Activated CD8-positive, alpha-beta memory T cell treated with anti-CD3 and anti-CD28 coated beads, Interleukin-2, amount 50 U/mL, for 48 hours (primary cell): ENCODE data around the gene SAG.

Experiments used
- DNase-seq: peaks from one replicate; pipeline ENCODE4 v3.0.0-alpha.2; 2020

SAG gene

GRCh38 chr2:233290051-233290845 is 17.4 kb upstream of the SAG start:
- DNase-seq = no peak

GRCh38 chr2:233295891-233296290 is 11.7 kb upstream of the SAG start:
- DNase-seq = no peak

- DNase-seq = no peak
These were observed 10.5 kb upstream of the SAG start for GRCh38 chr2:233297076-233297475.

GRCh38 chr2:233300401-233300800 is 7.2 kb upstream of the SAG start:
- no peak for DNase-seq

GRCh38 chr2:233301248-233301647 is 6.4 kb upstream of the SAG start:
- no peak for DNase-seq

- DNase-seq = no peak
These were observed 5.8 kb upstream of the SAG start for GRCh38 chr2:233301811-233302210.

- DNase-seq = no peak
These were observed 4.4 kb upstream of the SAG start for GRCh38 chr2:233303252-233303651.

GRCh38 chr2:233311241-233311926 is 3.8 kb downstream of the SAG start:
- no peak for DNase-seq

- DNase-seq = no peak
These were observed 5.3 kb downstream of the SAG start for GRCh38 chr2:233312874-233313273.

- no peak for DNase-seq
These were observed 6.7 kb downstream of the SAG start for GRCh38 chr2:233314180-233314925.

- DNase-seq = no peak
These were observed 9.8 kb downstream of the SAG start for GRCh38 chr2:233317196-233317943.

- no peak for DNase-seq
These were observed 11.6 kb downstream of the SAG start for GRCh38 chr2:233319256-233319655.

- no peak for DNase-seq
These were observed 12.9 kb downstream of the SAG start for GRCh38 chr2:233320470-233320869.

- DNase-seq = no peak
These were observed 13.6 kb downstream of the SAG start for GRCh38 chr2:233321166-233321565.

GRCh38 chr2:233323851-233324250 is 16.2 kb downstream of the SAG start:
- DNase-seq = no peak

GRCh38 chr2:233325256-233325655 is 17.6 kb downstream of the SAG start:
- DNase-seq = no peak

GRCh38 chr2:233325814-233326213 is 18.2 kb downstream of the SAG start:
- DNase-seq = no peak

GRCh38 chr2:233326500-233326899 is 18.9 kb downstream of the SAG start:
- DNase-seq = no peak

GRCh38 chr2:233328922-233329321 is 21.3 kb downstream of the SAG start:
- no peak for DNase-seq

GRCh38 chr2:233329489-233330135 is 22.0 kb downstream of the SAG start:
- no peak for DNase-seq

- DNase-seq = peak; percentile 77
These were observed 23.9 kb downstream of the SAG start for GRCh38 chr2:233331536-233331935.

GRCh38 chr2:233332125-233332524 is 24.5 kb downstream of the SAG start:
- DNase-seq = no peak

- DNase-seq = no peak
These were observed 27.3 kb downstream of the SAG start for GRCh38 chr2:233334915-233335314.
